Head of caudate nucleus (tissue), 42 donors: ENCODE results near the gene OR1G1.
"Not testable (repeated sequence)": the region's sequence is repeated elsewhere in the genome, so short reads cannot be mapped to it uniquely, and the experiment has no call there.

Experiments used
- DNase-seq, 42 donors: peaks; one replicate each; pipeline versions ENCODE4 v3.0.0 to v3.0.0-alpha.2; 2020 to 2021; ENCODE audit warnings: mixed read lengths in 7 of 42
- intact Hi-C: fragments of 100-400 bp; cut with DNase I; formaldehyde crosslinking; loops from one replicate; pipeline ENCODE4 v1.15.0; 2022

OR1G1 gene

DNA sequence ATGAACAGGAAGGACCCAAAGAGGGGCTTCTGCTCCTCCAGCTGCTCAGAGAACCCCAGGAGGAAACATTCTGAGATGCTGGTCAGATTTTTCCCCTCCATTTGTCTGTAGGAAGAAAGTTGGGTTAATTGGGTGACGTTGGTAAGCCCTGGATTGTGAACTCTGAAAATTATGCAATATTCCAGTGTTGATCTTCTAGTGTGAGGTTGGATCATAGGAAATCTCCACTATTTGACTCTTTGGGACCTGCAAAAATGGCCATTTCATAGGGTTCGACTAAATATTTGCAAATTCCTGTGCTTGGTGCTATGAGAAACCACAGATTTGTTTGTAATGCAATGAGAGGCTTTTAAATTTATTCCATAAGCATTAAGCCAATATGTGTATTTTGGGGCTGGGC is at the start of gene OR1G1:
OR1G1 (minus strand) TSS at position 101 of the 400 bp plus-strand sequence; CDS start at position 101, 0 bp downstream.
- no peak for DNase-seq
- intact Hi-C loops: no loop called here

DNA sequence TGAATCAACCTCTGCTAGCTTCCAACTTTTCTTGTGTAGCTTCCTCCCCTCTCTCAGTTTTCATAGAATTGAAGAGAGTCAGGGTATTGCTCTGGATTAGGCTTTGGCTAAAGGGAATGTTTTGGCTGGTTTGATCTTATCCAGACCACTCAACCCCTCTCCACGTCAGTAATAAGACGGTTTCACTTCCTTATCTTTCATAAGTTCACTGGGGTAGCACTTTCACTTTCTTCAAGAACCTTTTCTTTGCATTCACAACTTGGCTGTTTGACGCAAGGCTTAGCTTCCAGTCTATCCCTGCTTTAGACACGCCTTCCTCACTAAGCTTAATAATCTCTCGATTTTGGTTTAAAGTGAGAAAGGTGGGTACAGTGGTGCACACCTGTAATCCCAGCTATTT is 40.2 kb upstream of the OR1G1 start:
- intact Hi-C loops: no loop called here
- DNase-seq: peak in 1 of 42 donors; percentile 3

DNA sequence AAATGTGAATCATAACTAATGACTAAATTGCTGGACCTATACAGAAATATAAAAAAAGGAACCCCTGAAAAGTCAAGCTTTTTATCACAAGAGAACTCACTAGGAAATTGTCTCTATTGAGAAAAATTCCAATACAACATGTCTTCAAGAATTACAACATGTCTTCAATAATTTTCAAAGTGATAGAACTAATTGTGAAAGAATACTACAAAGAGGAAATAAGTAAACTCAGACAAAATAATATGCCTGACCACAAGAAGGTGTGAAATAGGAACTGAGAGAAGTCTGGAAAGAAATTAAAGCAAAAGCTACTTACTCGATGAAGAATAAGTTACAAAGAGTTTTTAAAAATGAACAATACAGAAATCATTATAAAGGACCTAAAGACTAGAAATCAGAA is 29.9 kb upstream of the OR1G1 start:
- DNase-seq: no peak
- intact Hi-C loops: no loop called here

DNA sequence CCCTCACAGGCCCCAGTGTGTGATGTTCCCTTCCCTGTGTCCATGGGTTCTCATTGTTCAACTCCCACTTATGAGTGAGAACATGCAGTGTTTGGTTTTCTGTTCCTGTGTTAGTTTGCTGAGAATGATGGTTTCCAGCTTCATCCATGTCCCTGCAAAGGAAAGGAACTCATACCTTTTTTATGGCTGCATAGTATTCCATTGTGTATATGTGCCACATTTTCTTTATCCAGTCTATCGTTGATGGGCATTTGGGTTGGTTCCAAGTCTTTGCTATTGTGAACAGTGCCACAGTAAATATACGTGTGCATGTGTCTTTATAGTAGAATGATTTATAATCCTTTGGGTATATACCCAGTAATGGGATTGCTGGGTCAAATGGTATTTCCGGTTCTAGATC is 10.1 kb upstream of the OR1G1 start:
- intact Hi-C loops, DNase-seq: not testable (repeated sequence)

DNA sequence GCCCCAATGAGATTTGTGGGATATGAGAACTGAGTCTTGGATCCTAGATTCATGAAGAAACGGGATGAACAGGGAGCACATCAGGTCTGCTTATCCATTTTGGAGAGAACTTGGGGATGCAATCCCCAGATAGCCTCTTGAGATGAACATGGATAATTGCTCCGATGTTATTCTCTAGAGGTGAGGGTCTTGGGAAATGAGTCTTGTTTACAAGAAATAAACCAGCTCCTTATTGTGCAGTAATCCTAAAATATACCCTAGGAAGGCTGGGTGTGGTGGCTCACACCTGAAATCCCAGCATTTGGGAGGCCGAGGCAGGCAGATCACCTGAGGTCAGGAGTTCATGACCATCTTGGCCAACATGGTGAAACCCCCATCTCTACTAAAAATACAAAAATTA is 23.0 kb downstream of the OR1G1 start, which contains the start of gene OR1D2:
OR1D2 (minus strand) TSS at position 101 of the 400 bp plus-strand sequence. CDS start 11,426 bp downstream, outside the sequence.
- intact Hi-C loops: no loop called here
- no peak for DNase-seq
